HEK293T (cell line): ENCODE measurements around the gene KPTN.

Source experiments
- FOXA1 ChIP-seq: fragments of 450-650 bp; IDR thresholded peaks from 2 replicates; pipeline ENCODE4 v1.6.1; 2016; ENCODE audit warnings: mild to moderate bottlenecking
- HDGF ChIP-seq: fragments of 450-650 bp; IDR thresholded peaks from 2 replicates; pipeline ENCODE4 v1.6.1; 2017; ENCODE audit warnings: antibody characterized with exemption, borderline replicate concordance
- SP1 ChIP-seq: fragments of 450-650 bp; IDR thresholded peaks from 2 replicates; pipeline ENCODE4 v1.6.1; 2017

DNA sequence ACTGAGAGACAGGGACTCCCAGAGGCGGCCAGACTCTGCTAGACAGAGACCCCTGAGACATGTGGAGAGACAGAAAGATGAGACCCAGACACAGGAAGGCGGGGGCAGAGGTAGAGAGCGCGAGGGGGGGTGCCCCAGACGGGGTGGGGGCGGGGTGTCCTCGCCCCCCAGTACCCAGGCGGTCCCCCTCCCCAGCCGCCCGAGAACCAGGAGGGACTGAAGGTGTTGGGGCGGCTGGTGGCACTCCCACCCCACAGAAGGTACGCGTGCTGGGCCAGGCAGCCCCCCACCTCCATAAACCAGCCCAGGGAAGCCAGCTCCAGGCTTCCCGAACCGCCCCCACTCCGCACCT is 12.7 kb downstream of the KPTN start:
- TF ChIP-seq SP1: no peak
- no peak for TF ChIP-seq FOXA1
- no peak for TF ChIP-seq HDGF
